Gastrocnemius medialis (tissue), 4 donors: Measurements from ENCODE around the gene ZFHX2.

Experiments used
- CTCF ChIP-seq, 5 experiments: fragments of 450-650 bp in 3 of 5; fragments of 200-600 bp in 2 of 5; sonication (generic) in 2 of 5; IDR thresholded peaks in 4 of 5; conservative IDR thresholded peaks in 1 of 5; 1 replicate in 4 of 5; 2 replicates in 1 of 5; pipeline ENCODE4 v1.5.1; 2016 to 2019; ENCODE audit warnings: antibody characterized with exemption in 5 of 5, mild to moderate bottlenecking in 3 of 5, moderate library complexity in 3 of 5
- POLR2A ChIP-seq, 2 donors: fragments of 450-650 bp; IDR thresholded peaks; one replicate each; pipeline ENCODE4 v1.6.1; 2017; ENCODE audit warnings: antibody characterized with exemption in 2 of 2, mild to moderate bottlenecking in 2 of 2, moderate library complexity in 2 of 2

DNA sequence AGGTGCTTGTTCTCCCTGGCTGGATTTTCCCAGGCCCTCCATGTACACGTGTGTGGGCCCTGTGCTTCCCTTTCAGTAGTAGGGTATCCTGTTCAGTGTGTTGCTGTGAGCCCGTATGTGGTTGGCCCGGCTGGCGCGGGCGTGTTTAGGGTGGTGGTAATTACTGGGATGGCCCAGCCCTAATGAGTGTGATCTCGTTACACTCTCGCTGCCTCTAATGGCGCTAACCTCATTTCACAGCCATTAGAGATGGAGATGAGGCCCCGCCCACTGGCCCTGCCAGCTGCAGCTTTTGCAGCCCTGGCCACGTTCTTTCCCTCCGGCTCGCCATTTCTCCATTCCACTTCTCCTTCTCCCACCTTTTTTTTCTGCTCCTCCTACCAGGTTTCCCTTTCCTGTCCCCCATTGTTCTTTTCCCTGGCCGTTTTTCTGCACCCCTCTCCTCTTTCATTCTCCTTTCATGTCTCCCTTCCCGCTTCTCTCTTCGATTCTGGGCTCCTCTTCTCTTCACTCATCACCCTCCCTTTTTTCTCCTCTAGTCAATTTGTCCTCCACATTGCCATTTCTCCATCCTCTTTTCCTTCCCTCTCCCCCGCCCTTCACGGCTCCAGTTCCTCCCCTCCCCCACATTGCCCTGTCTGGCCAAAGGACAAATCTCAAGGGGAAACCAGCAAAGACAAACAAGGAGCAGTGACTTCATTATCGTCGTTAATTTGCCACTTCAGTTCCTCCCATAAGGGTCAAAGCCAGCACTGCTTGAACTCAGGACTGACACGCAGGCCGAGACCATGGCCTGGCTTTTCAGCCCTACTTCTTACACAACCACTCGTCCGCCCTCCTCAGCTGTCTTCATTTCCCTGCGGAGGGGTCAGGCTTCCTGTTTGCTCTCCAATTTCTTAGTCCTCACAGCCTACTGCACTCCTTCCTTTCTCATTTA is 6.8 kb downstream of the ZFHX2 start:
- TF ChIP-seq CTCF (IDR thresholded peaks at IDR 0.05 in 4 of 5, conservative IDR thresholded peaks at IDR 0.05 in 1 of 5): no peak
- TF ChIP-seq POLR2A (IDR thresholded peaks at IDR 0.05): no peak
